PC-3 (cell line): ENCODE results near the gene IFITM5.
"Not testable (repeated sequence)": the region's sequence is repeated elsewhere in the genome, so short reads cannot be mapped to it uniquely, and the experiment has no call there.

Experiments used
- CTCF ChIP-seq: fragments of 300-600 bp; sonication (generic); conservative IDR thresholded peaks from 2 replicates; pipeline ENCODE4 v1.5.1; 2017; ENCODE audit warnings: antibody characterized with exemption, low read depth, mild to moderate bottlenecking, low read length
- EZH2 ChIP-seq: fragments of 300-600 bp; sonication (generic); IDR thresholded peaks from one replicate; pipeline ENCODE4 v1.6.1; 2017; ENCODE audit warnings: antibody characterized with exemption, mild to moderate bottlenecking, low read length; ENCODE audit not compliant: unreplicated experiment

- TF ChIP-seq CTCF, EZH2: not testable (repeated sequence)
Observed at GRCh38 chr11:309979-310572, 10.8 kb upstream of the IFITM5 start.
